HepG2 (cell line): ENCODE results near the gene H6PD. TPM values are rescaled to one million over a fixed set of nuclear protein-coding genes. Genes with fewer than 3 reads are reported as not detected.

Experiments
- ATAC-seq: fragments of 200-7000 bp; cut with Tn5 transposase; 3 replicates; pipeline ENCODE4 v1.9.1; 2020; ENCODE audit warnings: mild to moderate bottlenecking, moderate library complexity
- BruUV-seq: library from RNA; stranded (reverse); fragments of 400-500 nt; replicated peaks from 2 replicates; lab custom pipeline; 2021; lab: Mats Ljungman, UMichigan
- CTCF ChIA-PET: fragments of 300-600 bp; formaldehyde crosslinking; extraction: SDS; loops from one replicate; lab custom pipeline; 2021; ENCODE audit warnings: low total read pairs, inconsistent platforms, low intra/inter-chr PET ratio; lab: Yijun Ruan, JAX
- POLR2A ChIA-PET: fragments of 350-600 bp; sonication (Branson Sonifier 250); formaldehyde crosslinking; loops from one replicate; lab custom pipeline; 2020; ENCODE audit warnings: antibody characterized with exemption, inconsistent platforms; lab: Yijun Ruan, JAX
- DNase-seq: peaks from one replicate; pipeline ENCODE4 v3.0.0-alpha.2; 2015; ENCODE audit warnings: low spot score
- FAIRE-seq: peaks from 3 replicates; lab custom pipeline; 2011; peaks lifted over from hg19 to GRCh38; lab: Jason Lieb, UNC
- H2AFZ ChIP-seq: one replicate; pipeline ENCODE4 v1.6.1; 2011; ENCODE audit warnings: low read length, inconsistent platforms
- H3K27ac ChIP-seq: fragments of 300-600 bp; 3 replicates; pipeline ENCODE4 v1.8.0; 2011; ENCODE audit warnings: mixed run types, mild to moderate bottlenecking, mixed read lengths, low read length, inconsistent platforms; ENCODE audit not compliant: insufficient read depth; ENCODE audit errors: extremely low read length
- H3K27me3 ChIP-seq, 2 experiments: fragments of 200-600 bp in 1 of 2; 2 replicates in 1 of 2; 3 replicates in 1 of 2; pipeline versions ENCODE4 v1.6.0 to v1.8.0; 2011; ENCODE audit warnings: low read length in 2 of 2, mild to moderate bottlenecking in 2 of 2, moderate library complexity in 2 of 2, inconsistent platforms in 1 of 2; ENCODE audit not compliant: insufficient read depth in 2 of 2, control insufficient read depth in 1 of 2
- H3K36me3 ChIP-seq, 2 experiments: fragments of 200-600 bp in 1 of 2; replicated peaks in 1 of 2; 2 replicates in 1 of 2; 3 replicates in 1 of 2; pipeline versions ENCODE4 v1.5.1 to v1.8.0; 2011; ENCODE audit warnings: low read length in 2 of 2, inconsistent platforms in 1 of 2; ENCODE audit not compliant: insufficient read depth in 2 of 2, control insufficient read depth in 1 of 2
- H3K4me1 ChIP-seq: 2 replicates; pipeline ENCODE4 v1.5.1; 2012; ENCODE audit warnings: low read length, inconsistent platforms; ENCODE audit not compliant: insufficient read depth
- H3K4me2 ChIP-seq: 2 replicates; pipeline ENCODE4 v1.6.0; 2011; ENCODE audit warnings: low read depth, low read length, inconsistent platforms
- H3K4me3 ChIP-seq, 3 experiments: fragments of 200-600 bp in 1 of 3; sonication (generic), shearing (Covaris generic) in 1 of 3; replicated peaks in 1 of 3; 2 replicates each; pipeline ENCODE4 v1.5.1; 2011 to 2016; ENCODE audit warnings: low read length in 3 of 3, inconsistent platforms in 2 of 3, low read depth in 2 of 3, mild to moderate bottlenecking in 2 of 3, control low read depth in 1 of 3, mixed read lengths in 1 of 3; ENCODE audit not compliant: insufficient read depth in 1 of 3
- H3K79me2 ChIP-seq: one replicate; pipeline ENCODE4 v1.6.1; 2011; ENCODE audit warnings: low read length, inconsistent platforms; ENCODE audit not compliant: insufficient read depth
- H3K9ac ChIP-seq: 2 replicates; pipeline ENCODE4 v1.6.0; 2011; ENCODE audit warnings: mild to moderate bottlenecking, low read depth, low read length, inconsistent platforms; ENCODE audit not compliant: insufficient read depth
- H3K9me3 ChIP-seq: 2 replicates; pipeline ENCODE4 v1.5.1; 2012; ENCODE audit warnings: mild to moderate bottlenecking, low read length
- H4K20me1 ChIP-seq: 2 replicates; pipeline ENCODE4 v1.6.0; 2011; ENCODE audit warnings: inconsistent platforms, mild to moderate bottlenecking, low read length, moderate library complexity; ENCODE audit not compliant: insufficient read depth
- BCL3 ChIP-seq: sonication (generic); formaldehyde crosslinking; IDR thresholded peaks from 2 replicates; pipeline ENCODE4 v1.5.1; 2020; ENCODE audit warnings: mild to moderate bottlenecking, missing genetic modification reagents, moderate library complexity
- CCDC6 ChIP-seq: sonication (generic); formaldehyde crosslinking; IDR thresholded peaks from 2 replicates; pipeline ENCODE4 v1.8.1; 2022; ENCODE audit warnings: mild to moderate bottlenecking, missing genetic modification reagents, moderate library complexity
- CHCHD3 ChIP-seq: sonication (generic); formaldehyde crosslinking; IDR thresholded peaks from 2 replicates; pipeline ENCODE4 v1.8.0; 2022; ENCODE audit warnings: mild to moderate bottlenecking, missing genetic modification reagents, moderate library complexity
- KLF11 ChIP-seq: IDR thresholded peaks from 2 replicates; pipeline ENCODE4 v1.6.1; 2016; ENCODE audit warnings: missing compliant biosample characterization
- ZFX ChIP-seq: sonication (generic); formaldehyde crosslinking; IDR thresholded peaks from 2 replicates; pipeline ENCODE4 v1.4.0; 2020; ENCODE audit warnings: mild to moderate bottlenecking, low read depth, missing genetic modification reagents, moderate library complexity
- ZNF280B ChIP-seq: sonication (generic); formaldehyde crosslinking; IDR thresholded peaks from 2 replicates; pipeline ENCODE4 v1.5.0; 2020; ENCODE audit warnings: missing genetic modification reagents, mild to moderate bottlenecking, borderline replicate concordance
- ZNF547 ChIP-seq: sonication (generic); formaldehyde crosslinking; IDR thresholded peaks from 2 replicates; pipeline ENCODE4 v1.5.1; 2020; ENCODE audit warnings: mild to moderate bottlenecking, missing genetic modification reagents
- ZNF687 ChIP-seq: sonication (generic); formaldehyde crosslinking; IDR thresholded peaks from 2 replicates; pipeline ENCODE4 v1.5.1; 2020; ENCODE audit warnings: mild to moderate bottlenecking, missing genetic modification reagents, moderate library complexity
- WGBS: methylation state at CpG from one replicate; pipeline ENCODE4 v1.1.6; 2017; ENCODE audit warnings: low lambda C conversion rate; 5-methylcytosine and 5-hydroxymethylcytosine counted together
- in situ Hi-C: cut with HindIII; loops from 2 replicates; pipeline ENCODE4 v1.10.0; 2017; ENCODE audit warnings: low pct_unique_long_range_greater_than_20kb; ENCODE audit not compliant: extremely low pct_ligation_motif_present
- intact Hi-C: fragments of 100-400 bp; cut with micrococcal nuclease; formaldehyde crosslinking; loops from one replicate; pipeline ENCODE4 v1.10.0; 2022; ENCODE audit not compliant: unreplicated experiment
- polyA plus RNA-seq, 8 experiments: library from polyadenylated mRNA; depleted of rRNA in 3 of 8; stranded (reverse) in 7 of 8; unstranded in 1 of 8; fragments of >200 nt; fragmentation: Illumina TruSeq in 4 of 8; extraction: Trizol in 4 of 8; gene quantifications; 2 replicates each; pipeline versions ENCODE4 v1.2.1 to v1.2.3, GENCODE V29; 2011 to 2016; ENCODE audit warnings: low read depth in 4 of 8, missing spikeins in 1 of 8, mixed read lengths in 1 of 8; ENCODE audit not compliant: insufficient read depth in 1 of 8
- total RNA-seq, 5 experiments: library from RNA; depleted of rRNA; stranded (reverse); fragments of >200 nt; fragmentation: Illumina TruSeq; extraction: Trizol; gene quantifications; 2 replicates each; pipeline ENCODE4 v1.2.3, GENCODE V29; 2016; ENCODE audit warnings: low read depth in 1 of 5

The H6PD gene
- total and polyA plus RNA-seq, 2 of the 13 experiments (the other 11 are each of a cell fraction or from before 2014, with no cell fraction given): 9.3 to 14.1 TPM

DNA sequence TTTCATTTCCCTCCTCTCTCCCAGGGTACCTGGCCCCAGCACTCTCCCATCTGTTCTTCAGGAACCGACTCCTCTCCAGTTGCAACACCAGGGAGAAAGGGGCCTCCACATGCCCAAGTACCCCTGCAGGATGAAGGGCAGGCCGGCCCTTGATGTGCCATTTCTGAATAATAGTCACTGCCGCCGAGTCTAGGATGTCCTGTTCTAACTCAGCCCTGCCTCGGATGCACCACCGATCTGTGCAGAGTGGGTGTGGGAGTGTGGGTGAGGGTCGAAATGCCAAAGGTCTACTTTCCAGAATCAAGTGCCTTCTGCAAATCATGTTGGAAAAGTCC lies 32.7 kb downstream of the H6PD start:
- POLR2A ChIA-PET: interaction anchor here (0.7 to 1.0 kb wide), 2 partner anchors 12 to 34 kb away, joined by 4 to 5 read pairs; no protein-coding TSS in a partner anchor
- in situ Hi-C loops (no loop called here), intact Hi-C loops (loop anchor here (1.0 to 2.0 kb wide), 2 partner anchors 21 to 224 kb away; no protein-coding TSS in a partner anchor)
- H3K4me2 ChIP-seq: no peak overlapping the region
- H3K27ac ChIP-seq: no peak overlapping the region
- 84% methylated on average over 7 of the region's 7 CpGs for WGBS
- H3K9ac ChIP-seq: no peak overlapping the region
- ATAC-seq: peak; percentile 14; the same call in 2 of the 3 replicates
- H3K79me2 ChIP-seq: no peaks in the 10 kb centered on the region
- no peaks in the 10 kb centered on the region for H4K20me1 ChIP-seq
- no TSS peak for BruUV-seq
- peaks cover 2 to 9% of the 10 kb centered on the region in 2 experiments; a peak in 2 of 5 replicates for H3K36me3 ChIP-seq
- FAIRE-seq: no peak
- no peak overlapping the region for H3K4me3 ChIP-seq
- no peak overlapping the region for H2AFZ ChIP-seq
- H3K9me3 ChIP-seq: no peaks in the 10 kb centered on the region
- no peaks in the 10 kb centered on the region; the same call in 1 of the 2 replicates for H3K4me1 ChIP-seq
- H3K27me3 ChIP-seq: no peaks in the 10 kb centered on the region
- CTCF ChIA-PET: interaction anchor here (2.3 to 3.7 kb wide), 2 partner anchors 187 to 224 kb away, joined by 17 to 28 read pairs; no protein-coding TSS in a partner anchor
- no peak for DNase-seq
- peak; percentile 52; the same call in 1 of the 2 replicates for TF ChIP-seq BCL3 (CRISPR knock-in tag)
- no peak; the same call in 1 of the 2 replicates for TF ChIP-seq ZNF547 (CRISPR knock-in tag)
- 0 out of 2 replicates have a peak, but pooled peaks have one; percentile 0 for TF ChIP-seq CCDC6 (CRISPR knock-in tag)
- TF ChIP-seq ZNF687: peak; percentile 8
- TF ChIP-seq ZFX (CRISPR knock-in tag): no peak
- peak; percentile 52; the same call in 1 of the 2 replicates for TF ChIP-seq ZNF280B (CRISPR knock-in tag)
- 0 out of 2 replicates have a peak, but pooled peaks have one; percentile 12 for TF ChIP-seq KLF11 (CRISPR knock-in tag)
- TF ChIP-seq CHCHD3: no peak
